NCI-H774 (cell line): ENCODE data around the gene SPECC1L.

ENCODE experiments used
- DNase-seq: peaks from one replicate; lab custom pipeline; 2025; lab: John Stamatoyannopoulos, UW

The SPECC1L gene

GRCh38 chr22:24430431-24431308 lies 160.0 kb downstream of the SPECC1L start:
- DNase-seq: no peak

DNA sequence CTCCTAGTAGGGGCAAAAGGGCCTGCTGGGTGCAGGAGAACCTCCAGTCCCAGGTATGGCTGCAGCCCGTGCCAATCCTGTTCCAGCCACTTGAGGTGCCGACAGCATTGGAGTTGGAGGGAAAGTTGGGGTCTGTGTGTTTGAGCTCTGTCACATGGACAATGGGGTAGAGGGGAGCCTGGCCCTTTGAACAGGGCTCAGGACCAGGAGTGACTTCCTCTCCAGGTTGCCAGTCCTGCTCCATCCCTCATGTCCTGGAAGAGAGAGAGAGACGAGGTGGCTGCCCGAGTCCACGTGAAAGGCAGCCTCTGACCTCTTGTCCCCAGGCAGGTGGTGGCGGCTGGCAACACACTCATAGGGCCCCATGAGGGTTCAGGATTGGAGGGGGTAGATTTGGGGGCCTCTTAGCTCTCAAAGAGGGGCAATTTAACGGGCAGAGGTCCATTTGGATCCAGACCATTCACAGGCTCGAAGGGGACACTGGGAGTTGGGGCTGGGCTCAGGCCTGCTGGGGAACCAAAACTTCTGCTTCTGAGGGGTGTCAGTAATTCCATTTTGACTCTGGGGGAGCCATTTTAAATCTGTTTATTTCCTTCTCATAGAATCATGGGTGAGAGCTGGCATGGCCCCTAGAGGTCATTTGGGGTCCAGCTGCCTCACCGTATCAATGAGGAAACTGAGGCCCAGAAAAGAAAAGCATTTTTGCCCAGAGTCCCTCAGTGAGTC lies 160.8 kb downstream of the SPECC1L start:
- DNase-seq: no peak

GRCh38 chr22:24432059-24432853 lies 161.6 kb downstream of the SPECC1L start:
- DNase-seq: no peak

GRCh38 chr22:24433001-24433827 lies 162.6 kb downstream of the SPECC1L start:
- no peak for DNase-seq

- no peak for DNase-seq
Observed at GRCh38 chr22:24433828-24434470, 163.3 kb downstream of the SPECC1L start.

GRCh38 chr22:24434471-24435322 lies 164.1 kb downstream of the SPECC1L start:
- no peak for DNase-seq

GRCh38 chr22:24435323-24435645 lies 164.7 kb downstream of the SPECC1L start:
- DNase-seq: no peak

GRCh38 chr22:24435861-24436371 lies 165.3 kb downstream of the SPECC1L start:
- no peak for DNase-seq

GRCh38 chr22:24436553-24436952 lies 165.9 kb downstream of the SPECC1L start:
- no peak for DNase-seq

- DNase-seq: no peak
Observed at GRCh38 chr22:24437091-24437490, 166.5 kb downstream of the SPECC1L start.

- DNase-seq: no peak
Observed at GRCh38 chr22:24437741-24438328, 167.2 kb downstream of the SPECC1L start.

DNA sequence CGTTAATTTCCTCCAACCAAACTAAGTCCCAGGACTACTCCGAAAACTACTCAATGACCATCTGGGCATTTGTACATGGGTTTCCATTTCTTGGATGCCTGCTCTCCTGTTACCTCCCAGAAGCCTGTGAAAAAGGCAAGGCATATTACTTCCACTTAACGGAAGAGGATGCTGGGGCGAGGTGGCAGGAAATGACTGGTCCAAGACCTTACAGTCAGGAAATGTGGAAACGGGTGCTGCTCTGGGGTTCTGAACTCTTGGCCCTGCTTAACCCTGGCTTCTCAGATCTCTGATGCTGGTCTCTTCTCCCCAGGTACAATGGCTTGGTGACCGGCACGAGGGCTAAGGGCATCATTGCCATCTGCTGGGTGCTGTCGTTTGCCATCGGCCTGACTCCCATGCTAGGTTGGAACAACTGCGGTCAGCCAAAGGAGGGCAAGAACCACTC lies 169.7 kb downstream of the SPECC1L start:
- DNase-seq: no peak

DNA sequence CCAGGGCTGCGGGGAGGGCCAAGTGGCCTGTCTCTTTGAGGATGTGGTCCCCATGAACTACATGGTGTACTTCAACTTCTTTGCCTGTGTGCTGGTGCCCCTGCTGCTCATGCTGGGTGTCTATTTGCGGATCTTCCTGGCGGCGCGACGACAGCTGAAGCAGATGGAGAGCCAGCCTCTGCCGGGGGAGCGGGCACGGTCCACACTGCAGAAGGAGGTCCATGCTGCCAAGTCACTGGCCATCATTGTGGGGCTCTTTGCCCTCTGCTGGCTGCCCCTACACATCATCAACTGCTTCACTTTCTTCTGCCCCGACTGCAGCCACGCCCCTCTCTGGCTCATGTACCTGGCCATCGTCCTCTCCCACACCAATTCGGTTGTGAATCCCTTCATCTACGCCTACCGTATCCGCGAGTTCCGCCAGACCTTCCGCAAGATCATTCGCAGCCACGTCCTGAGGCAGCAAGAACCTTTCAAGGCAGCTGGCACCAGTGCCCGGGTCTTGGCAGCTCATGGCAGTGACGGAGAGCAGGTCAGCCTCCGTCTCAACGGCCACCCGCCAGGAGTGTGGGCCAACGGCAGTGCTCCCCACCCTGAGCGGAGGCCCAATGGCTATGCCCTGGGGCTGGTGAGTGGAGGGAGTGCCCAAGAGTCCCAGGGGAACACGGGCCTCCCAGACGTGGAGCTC lies 170.2 kb downstream of the SPECC1L start:
- no peak for DNase-seq

GRCh38 chr22:24441406-24442351 lies 171.0 kb downstream of the SPECC1L start:
- no peak for DNase-seq

DNA sequence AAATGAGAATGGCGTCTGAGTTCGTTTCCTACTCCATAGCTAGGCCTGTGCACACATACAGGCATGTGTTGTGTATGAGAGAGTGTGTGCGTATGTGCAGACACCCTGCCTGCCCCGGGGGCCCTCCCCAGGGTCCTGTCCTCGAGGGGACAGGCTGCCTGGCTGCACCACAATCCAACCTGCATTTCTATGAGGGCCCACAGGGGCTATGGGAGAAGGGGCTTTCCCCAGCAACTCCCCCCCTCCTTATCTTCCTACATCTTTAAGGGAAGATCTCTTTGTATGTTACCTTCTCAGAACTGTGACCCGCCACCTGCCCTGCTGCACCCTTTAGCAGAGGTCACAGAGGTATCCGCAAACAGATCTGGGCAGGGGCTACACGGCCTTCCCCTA lies 171.7 kb downstream of the SPECC1L start:
- no peak for DNase-seq

DNA sequence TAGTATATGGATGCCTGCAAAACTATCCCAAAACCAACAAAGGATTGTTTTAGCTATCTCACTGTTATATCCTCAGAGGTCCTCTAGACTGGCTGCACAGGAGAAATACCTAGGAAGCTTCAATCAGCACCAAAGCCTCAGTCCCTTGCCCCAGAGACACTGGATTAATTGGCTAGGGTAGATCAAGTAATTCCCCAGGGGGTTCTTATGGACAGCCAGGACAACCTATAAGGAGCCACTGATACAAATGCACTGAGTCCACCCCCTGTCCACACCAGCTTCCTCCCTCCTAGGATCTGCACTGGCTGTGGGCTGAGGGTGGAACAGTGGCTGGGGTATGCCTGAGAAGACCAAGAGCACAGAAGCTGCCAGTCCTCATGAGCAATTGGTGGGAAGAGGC lies 173.0 kb downstream of the SPECC1L start:
- DNase-seq: no peak

DNA sequence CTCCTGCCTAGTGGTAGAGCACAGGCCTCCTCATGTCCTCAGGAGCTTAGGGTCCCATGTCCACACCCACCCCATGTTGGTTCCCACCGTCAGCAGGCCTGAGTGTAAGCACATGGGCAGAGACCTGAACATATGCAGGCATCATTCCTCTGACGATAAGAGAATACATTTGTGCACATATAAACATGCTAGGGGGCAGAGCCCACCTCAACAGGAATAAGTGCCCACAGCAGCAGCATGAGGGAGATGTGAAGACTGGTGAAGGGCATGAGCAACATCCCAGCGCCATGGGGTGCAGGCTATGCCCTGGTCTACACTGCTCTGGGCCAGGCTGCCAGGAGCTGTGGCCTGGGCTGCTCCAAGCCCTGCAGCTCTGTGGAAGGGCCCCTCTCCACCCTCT lies 173.6 kb downstream of the SPECC1L start:
- no peak for DNase-seq
